K562 (cell line): ENCODE results near the gene TFF2.

Experiments used
- CTCF ChIP-seq, 3 experiments: IDR thresholded peaks in 2 of 3; conservative IDR thresholded peaks in 1 of 3; 2 replicates each; pipeline ENCODE4 v1.5.1; 2011 to 2012; ENCODE audit warnings: low read length in 3 of 3, mild to moderate bottlenecking in 3 of 3, control low read depth in 2 of 3, improper control_type of control experiment in 1 of 3, inconsistent platforms in 1 of 3, low read depth in 1 of 3, mixed read lengths in 1 of 3, moderate library complexity in 1 of 3; ENCODE audit not compliant: insufficient read depth in 2 of 3
- GTF2F1 ChIP-seq: IDR thresholded peaks from 2 replicates; pipeline ENCODE4 v1.6.1; 2011; ENCODE audit warnings: low read depth, low read length, improper control_type of control experiment
- HDAC2 ChIP-seq: fragments of 450-650 bp; IDR thresholded peaks from 2 replicates; pipeline ENCODE4 v1.6.1; 2016; ENCODE audit warnings: mild to moderate bottlenecking
- NRF1 ChIP-seq, 2 experiments: fragments of 450-650 bp; IDR thresholded peaks in 1 of 2; conservative IDR thresholded peaks in 1 of 2; 2 replicates each; pipeline ENCODE4 v1.6.1; 2014; ENCODE audit warnings: mild to moderate bottlenecking in 2 of 2
- PHTF2 ChIP-seq: fragments of 250-450 bp; sonication (Bioruptor Pico); IDR thresholded peaks from 2 replicates; pipeline ENCODE4 v1.5.0; 2021; ENCODE audit warnings: mild to moderate bottlenecking

GRCh38 chr21:42369821-42370220 lies 19.0 kb upstream of the TFF2 start:
- TF ChIP-seq HDAC2 = no peak
- no peak for TF ChIP-seq GTF2F1
- TF ChIP-seq PHTF2 (CRISPR knock-in tag) = no peak
- TF ChIP-seq CTCF (IDR thresholded peaks at IDR 0.05 in 2 of 3, conservative IDR thresholded peaks at IDR 0.05 in 1 of 3; ENCODE audit: insufficient read depth in 2 of 3, low read depth in 1 of 3, low read length in 3 of 3) = no peak; a peak in 1 of 6 replicates
- no peak for TF ChIP-seq NRF1 (conservative IDR thresholded peaks at IDR 0.05 in 1 of 2, IDR thresholded peaks at IDR 0.05 in 1 of 2)
